ENCODE results near the gene MYO9A. TPM values are rescaled to one million over a fixed set of nuclear protein-coding genes. Genes with fewer than 3 reads are reported as not detected.

The MYO9A gene
- total and polyA plus RNA-seq, 10 of the 15 experiments (the other 5 are each of a cell fraction or from before 2014, with no cell fraction given) = 3.3 to 25.3 (median 12.2) TPM

GRCh38 chr15:71892335-71892734 lies 225.6 kb downstream of the MYO9A start (continued):
- no peak for TF ChIP-seq E2F4 (IDR thresholded peaks at IDR 0.05; ENCODE audit: low read depth, low read length)

DNA sequence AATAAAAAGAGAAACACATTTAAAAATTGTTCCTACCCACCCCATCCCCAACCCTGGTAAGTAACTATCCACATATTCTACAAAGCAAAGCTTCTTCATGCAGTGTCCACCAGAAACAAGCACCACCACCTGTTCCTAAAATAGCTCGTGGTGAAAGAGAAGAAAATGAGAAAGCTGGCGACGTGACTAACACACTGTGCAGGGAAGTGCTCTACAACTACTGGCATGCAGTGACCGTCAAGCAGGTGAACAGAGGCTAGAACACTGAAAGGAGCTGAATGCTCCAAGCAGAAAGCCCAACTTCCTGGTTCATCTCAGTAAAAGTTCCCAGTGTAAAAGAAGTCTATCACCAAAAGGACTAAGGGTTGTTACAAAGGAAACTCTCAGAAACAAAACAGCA lies 226.9 kb downstream of the MYO9A start:
- ChIA-PET RAD21 (ENCODE audit: unreplicated experiment) (interaction anchor here (1.1 to 1.2 kb wide), 2 partner anchors 222 to 262 kb away, joined by 3 to 4 read pairs; no protein-coding TSS in a partner anchor), POLR2A (no interaction called here), SMC1A (ENCODE audit: uncharacterized antibody, unreplicated experiment) (interaction anchor here (1.2 to 1.3 kb wide), 2 partner anchors 9 to 12 kb away, joined by 4 to 5 read pairs; no protein-coding TSS in a partner anchor), CTCF (interaction anchor here (0.8 to 0.9 kb wide), 2 partner anchors 9 to 147 kb away, joined by 3 to 4 read pairs; no protein-coding TSS in a partner anchor)
- 20% methylated on average over 4 of the region's 4 CpGs for WGBS (ENCODE audit: insufficient coverage, insufficient replicate concordance, low lambda C conversion rate, missing lambda C conversion rate)
- in situ Hi-C loops (cut with MboI) = no loop called here
- intact Hi-C loops (cut with micrococcal nuclease; ENCODE audit: unreplicated experiment) = no loop called here
- Histone ChIP-seq H3K27ac (ENCODE audit: control insufficient read depth, insufficient read depth) (no peak overlapping the region), H3K4me3 (no peak overlapping the region), H3K9ac (ENCODE audit: control insufficient read depth, insufficient read depth, low read length) (no peak overlapping the region), H3K9me3 (replicated peaks; ENCODE audit: control insufficient read depth, insufficient read depth, low read length) (no peaks in the 10 kb centered on the region), H3K4me1 (ENCODE audit: control insufficient read depth, insufficient read depth, low read length) (peaks cover 12% of the 10 kb centered on the region), H3K79me2 (ENCODE audit: control insufficient read depth, insufficient read depth, low read length) (no peaks in the 10 kb centered on the region), H4K20me1 (ENCODE audit: control insufficient read depth, insufficient read depth) (no peaks in the 10 kb centered on the region), H3K4me2 (ENCODE audit: control insufficient read depth, insufficient read depth) (no peak overlapping the region), H3K27me3 (replicated peaks in 1 of 2; ENCODE audit: control insufficient read depth in 2 of 2, insufficient read depth in 2 of 2, low read length in 1 of 2) (no peaks in the 10 kb centered on the region), H2AFZ (ENCODE audit: control insufficient read depth, low read depth, low read length) (no peak overlapping the region), H3K36me3 (ENCODE audit: control insufficient read depth in 2 of 2, insufficient read depth in 2 of 2, low read length in 1 of 2) (no peaks in the 10 kb centered on the region; a peak in 1 of 4 replicates)
- FAIRE-seq = peak; percentile 72
- TF ChIP-seq RUNX3 (IDR thresholded peaks at IDR 0.05; ENCODE audit: low read length) = peak; percentile 40
- TF ChIP-seq MEF2B (IDR thresholded peaks at IDR 0.05; ENCODE audit: partially characterized antibody, poor library complexity, severe bottlenecking) = peak; percentile 40
- TF ChIP-seq TCF3 (IDR thresholded peaks at IDR 0.05; ENCODE audit: borderline replicate concordance, insufficient read depth, low read depth, low read length) = no peak
- TF ChIP-seq CEBPZ (IDR thresholded peaks at IDR 0.05; ENCODE audit: low read depth, low read length) = no peak
- peak; percentile 66 for TF ChIP-seq MEF2A (IDR thresholded peaks at IDR 0.05; ENCODE audit: insufficient read depth, low read depth, low read length)
- no peak for TF ChIP-seq USF1 (IDR thresholded peaks at IDR 0.05; ENCODE audit: borderline replicate concordance, extremely low read length, insufficient read depth, low read depth, low read length)
- TF ChIP-seq MYC (IDR thresholded peaks at IDR 0.05; ENCODE audit: insufficient read depth, insufficient read length, insufficient replicate concordance, low read length, severe bottlenecking) = no peak
- ATAC-seq = no peak
- BruUV-seq (replicated peaks) = no TSS peak
- no peak for DNase-seq (ENCODE audit: low read depth, low spot score)

All from GM12878 (cell line).